Hepatocyte (in vitro differentiated cells): ENCODE measurements around the gene PRKG1. TPM values are rescaled to one million over a fixed set of nuclear protein-coding genes. Genes with fewer than 3 reads are reported as not detected.

Experiments used
- DNase-seq: peaks from one replicate; pipeline ENCODE4 v3.0.0-alpha.2; 2016; ENCODE audit warnings: low spot score
- H2AFZ ChIP-seq: fragments of 200-600 bp; sonication (generic); 2 replicates; pipeline ENCODE4 v1.6.0; 2016; ENCODE audit warnings: antibody characterized with exemption, mild to moderate bottlenecking
- H3K27ac ChIP-seq: fragments of 200-600 bp; sonication (generic); 2 replicates; pipeline ENCODE4 v1.5.1; 2016; ENCODE audit warnings: mild to moderate bottlenecking
- H3K27me3 ChIP-seq: fragments of 200-600 bp; sonication (generic); 2 replicates; pipeline ENCODE4 v1.6.1; 2016
- H3K36me3 ChIP-seq: fragments of 200-600 bp; sonication (generic); replicated peaks from 2 replicates; pipeline ENCODE4 v1.5.1; 2016; ENCODE audit warnings: low read depth; ENCODE audit not compliant: insufficient read depth
- H3K4me1 ChIP-seq: fragments of 200-600 bp; sonication (generic); 2 replicates; pipeline ENCODE4 v1.5.1; 2016; ENCODE audit warnings: mild to moderate bottlenecking, moderate library complexity; ENCODE audit not compliant: insufficient read depth
- H3K4me2 ChIP-seq: fragments of 200-600 bp; sonication (generic); 2 replicates; pipeline ENCODE4 v1.6.0; 2016
- H3K4me3 ChIP-seq: fragments of 200-600 bp; sonication (generic); 2 replicates; pipeline ENCODE4 v1.5.1; 2016; ENCODE audit warnings: mild to moderate bottlenecking
- H3K79me2 ChIP-seq: fragments of 200-600 bp; sonication (generic); 2 replicates; pipeline ENCODE4 v1.6.0; 2017; ENCODE audit warnings: mild to moderate bottlenecking
- H3K9me2 ChIP-seq: fragments of 200-600 bp; sonication (generic); replicated peaks from 2 replicates; pipeline ENCODE4 v1.6.0; 2017; ENCODE audit warnings: mild to moderate bottlenecking; ENCODE audit not compliant: insufficient read depth
- H3K9me3 ChIP-seq: fragments of 200-600 bp; sonication (generic); 2 replicates; pipeline ENCODE4 v1.5.1; 2016; ENCODE audit warnings: low read depth, mild to moderate bottlenecking
- H4K20me1 ChIP-seq: fragments of 200-600 bp; sonication (generic); 2 replicates; pipeline ENCODE4 v1.6.0; 2016; ENCODE audit warnings: mild to moderate bottlenecking; ENCODE audit not compliant: insufficient read depth, poor library complexity, severe bottlenecking
- CTCF ChIP-seq: fragments of 200-600 bp; sonication (generic); IDR thresholded peaks from 2 replicates; pipeline ENCODE4 v1.5.1; 2016; ENCODE audit warnings: antibody characterized with exemption, mild to moderate bottlenecking; ENCODE audit not compliant: poor library complexity
- EZH2 ChIP-seq: fragments of 200-600 bp; sonication (generic); IDR thresholded peaks from 2 replicates; pipeline ENCODE4 v1.6.1; 2016; ENCODE audit warnings: antibody characterized with exemption, mild to moderate bottlenecking, borderline replicate concordance
- EZH2phosphoT487 ChIP-seq: fragments of 200-600 bp; sonication (generic); IDR thresholded peaks from one replicate; pipeline ENCODE4 v1.6.1; 2018; ENCODE audit warnings: antibody characterized with exemption, mild to moderate bottlenecking, low read depth, moderate library complexity; ENCODE audit not compliant: unreplicated experiment, severe bottlenecking
- WGBS: methylation state at CpG from one replicate; pipeline ENCODE4 v1.1.6; 2016; ENCODE audit warnings: low lambda C conversion rate; ENCODE audit errors: missing lambda C conversion rate; 5-methylcytosine and 5-hydroxymethylcytosine counted together
- polyA plus RNA-seq: library from polyadenylated mRNA; unstranded; fragments of >200 nt; fragmentation: Nextera tagmentation; extraction: Ambion mirVana; gene quantifications from 2 replicates; pipeline ENCODE4 v1.2.1, GENCODE V29; 2016
- total RNA-seq: library from RNA; depleted of rRNA; stranded (reverse); fragments of >200 nt; gene quantifications from 2 replicates; pipeline ENCODE4 v1.2.3, GENCODE V29; 2014

Gene PRKG1
- total and polyA plus RNA-seq, 2 experiments from 2014 or later = 4.0 to 8.1 TPM

DNA sequence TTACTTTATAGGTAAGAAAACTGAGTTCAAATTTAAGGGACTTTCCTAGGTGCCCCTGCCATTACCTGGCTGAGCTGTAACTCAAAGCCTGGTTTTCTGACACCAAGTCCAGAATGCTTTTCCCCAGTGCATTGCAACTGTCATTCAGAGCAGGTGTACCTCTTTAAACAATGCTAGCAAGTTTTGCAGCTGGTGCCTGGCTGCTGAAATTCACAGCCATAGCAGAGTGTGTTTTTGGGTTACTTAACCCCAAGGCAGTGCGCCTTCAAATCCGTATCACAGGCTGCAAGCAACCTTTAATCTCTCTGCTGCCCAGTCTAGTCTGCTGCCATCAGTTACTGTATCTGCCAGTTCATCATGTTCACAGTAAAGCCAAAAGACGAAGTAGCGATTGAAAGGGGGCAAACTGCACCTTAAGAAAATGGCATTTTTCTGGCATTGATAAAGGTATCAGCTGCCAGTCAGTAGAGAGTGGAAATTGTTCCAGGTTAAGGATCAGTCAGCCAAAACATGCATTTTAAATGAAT lies 359.7 kb downstream of the PRKG1 start:
- H3K9me3 ChIP-seq = no peaks in the 10 kb centered on the region
- WGBS = 93% methylated on average over 4 of the region's 4 CpGs
- H2AFZ ChIP-seq = no peak overlapping the region
- H3K36me3 ChIP-seq = no peaks in the 10 kb centered on the region
- TF ChIP-seq EZH2phosphoT487 (no peak), EZH2 (no peak), CTCF (no peak)
- H3K27ac ChIP-seq = no peak overlapping the region
- no peaks in the 10 kb centered on the region for H3K27me3 ChIP-seq
- H3K4me2 ChIP-seq = no peak overlapping the region
- no peak for DNase-seq
- H3K9me2 ChIP-seq = no peaks in the 10 kb centered on the region
- H3K79me2 ChIP-seq = no peaks in the 10 kb centered on the region
- no peak overlapping the region for H3K4me3 ChIP-seq
- no peaks in the 10 kb centered on the region for H4K20me1 ChIP-seq
- no peaks in the 10 kb centered on the region for H3K4me1 ChIP-seq

DNA sequence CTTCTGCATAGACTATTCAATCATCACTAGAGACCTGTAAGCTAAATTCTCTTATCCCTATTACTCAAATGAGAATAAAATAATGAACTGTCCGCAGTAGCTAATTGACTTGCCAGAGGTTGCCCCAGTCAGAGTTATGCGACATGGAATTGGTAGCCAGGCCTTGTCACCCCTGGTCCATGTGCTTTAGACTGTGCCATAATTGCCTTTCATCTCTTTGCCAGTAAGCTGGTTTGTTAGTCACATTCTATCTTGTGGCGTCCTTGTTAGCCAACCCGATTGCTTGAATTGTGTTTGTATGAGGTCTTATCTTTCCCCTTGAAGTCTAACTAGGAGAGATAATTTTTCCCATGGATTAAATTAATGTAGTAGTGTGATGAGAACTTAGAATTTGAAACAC lies 362.5 kb downstream of the PRKG1 start:
- Histone ChIP-seq H4K20me1 (no peaks in the 10 kb centered on the region), H3K9me3 (no peaks in the 10 kb centered on the region), H3K9me2 (no peaks in the 10 kb centered on the region), H3K36me3 (no peaks in the 10 kb centered on the region), H3K79me2 (no peaks in the 10 kb centered on the region), H3K4me2 (no peak overlapping the region), H3K4me3 (no peak overlapping the region), H3K27ac (no peak overlapping the region), H3K27me3 (no peaks in the 10 kb centered on the region), H3K4me1 (peaks cover 4% of the 10 kb centered on the region), H2AFZ (no peak overlapping the region)
- TF ChIP-seq EZH2 (no peak), CTCF (no peak), EZH2phosphoT487 (no peak)
- WGBS = 97% methylated on average over 4 of the region's 4 CpGs
- DNase-seq = no peak

DNA sequence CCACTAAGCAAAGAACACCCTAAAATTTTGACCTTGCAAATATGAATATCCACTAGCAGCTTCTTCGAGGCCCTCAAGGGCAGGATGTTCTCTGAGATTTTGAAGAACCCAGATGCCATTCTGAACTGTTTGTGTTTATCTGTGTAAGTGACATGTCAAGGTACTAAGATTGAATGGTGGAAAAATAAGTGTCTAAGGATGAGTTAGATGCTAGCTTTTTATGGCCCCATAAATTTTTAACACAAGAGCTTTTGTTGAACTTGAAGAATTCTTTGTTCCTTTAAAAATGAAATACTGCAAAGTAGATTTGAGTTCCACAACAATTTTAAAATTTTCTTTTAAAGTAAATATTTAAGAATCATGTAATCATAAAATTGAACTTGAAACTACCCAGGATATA lies 365.4 kb downstream of the PRKG1 start:
- Histone ChIP-seq H3K4me2 (no peak overlapping the region), H3K27me3 (no peaks in the 10 kb centered on the region), H2AFZ (no peak overlapping the region), H3K9me3 (no peaks in the 10 kb centered on the region), H4K20me1 (no peaks in the 10 kb centered on the region), H3K4me1 (peaks cover 4% of the 10 kb centered on the region), H3K27ac (no peak overlapping the region), H3K4me3 (no peak overlapping the region), H3K36me3 (no peaks in the 10 kb centered on the region), H3K79me2 (no peaks in the 10 kb centered on the region), H3K9me2 (no peaks in the 10 kb centered on the region)
- WGBS = 62% methylated on average over 1 of the region's 1 CpG
- TF ChIP-seq CTCF (no peak), EZH2phosphoT487 (no peak), EZH2 (no peak)
- DNase-seq = no peak

DNA sequence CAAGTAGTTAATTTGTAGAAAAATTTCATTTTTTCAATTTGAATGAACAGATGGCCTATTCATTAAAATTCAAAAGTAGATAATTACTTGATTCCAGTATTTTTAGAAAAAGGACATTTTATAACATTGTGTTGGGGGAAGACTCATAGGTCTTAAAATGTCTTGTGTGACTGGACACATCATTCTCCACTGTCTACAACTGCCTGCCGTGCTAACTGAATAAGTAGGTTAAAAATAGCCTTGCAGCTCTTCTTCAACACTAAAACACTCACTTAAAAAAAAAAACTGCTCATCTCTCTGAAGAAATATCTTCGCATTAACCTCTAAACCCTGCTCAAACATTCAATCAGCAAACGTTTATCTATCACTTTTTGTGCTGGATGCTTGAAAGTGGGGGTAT lies 371.3 kb downstream of the PRKG1 start:
- no peaks in the 10 kb centered on the region for H4K20me1 ChIP-seq
- no peak overlapping the region for H3K4me2 ChIP-seq
- H3K9me3 ChIP-seq = no peaks in the 10 kb centered on the region
- TF ChIP-seq CTCF = no peak
- no peak for TF ChIP-seq EZH2
- no peak for TF ChIP-seq EZH2phosphoT487
- H3K27me3 ChIP-seq = no peaks in the 10 kb centered on the region
- no peak for DNase-seq
- 67% methylated on average over 3 of the region's 3 CpGs for WGBS
- no peak overlapping the region for H2AFZ ChIP-seq
- H3K27ac ChIP-seq = no peak overlapping the region
- no peaks in the 10 kb centered on the region for H3K9me2 ChIP-seq
- peaks cover 4% of the 10 kb centered on the region for H3K4me1 ChIP-seq
- no peaks in the 10 kb centered on the region for H3K36me3 ChIP-seq
- H3K79me2 ChIP-seq = no peaks in the 10 kb centered on the region
- H3K4me3 ChIP-seq = no peak overlapping the region
